Measurements from ENCODE around the gene MAGI3.

DNA sequence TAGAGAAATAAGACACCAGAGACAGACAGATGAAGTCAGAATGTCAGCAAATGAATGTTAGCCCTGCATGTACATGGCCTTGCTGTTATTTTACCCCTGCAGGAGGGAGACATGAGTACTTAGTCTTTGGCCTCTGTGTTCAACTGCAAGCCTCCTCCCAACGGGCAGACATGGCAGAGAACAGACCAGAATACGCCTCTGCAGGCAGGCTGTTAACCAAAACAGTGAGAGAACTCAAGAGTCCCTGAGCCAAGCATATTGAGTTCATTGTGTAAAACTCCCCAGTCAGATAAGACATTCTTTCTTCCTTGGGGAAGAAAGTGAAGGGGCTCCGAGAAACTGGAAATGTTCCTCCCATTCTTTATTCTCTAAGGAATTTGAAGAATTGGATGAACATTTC, 218.1 kb downstream of the MAGI3 start:
- TF ChIP-seq, protein P1, sequence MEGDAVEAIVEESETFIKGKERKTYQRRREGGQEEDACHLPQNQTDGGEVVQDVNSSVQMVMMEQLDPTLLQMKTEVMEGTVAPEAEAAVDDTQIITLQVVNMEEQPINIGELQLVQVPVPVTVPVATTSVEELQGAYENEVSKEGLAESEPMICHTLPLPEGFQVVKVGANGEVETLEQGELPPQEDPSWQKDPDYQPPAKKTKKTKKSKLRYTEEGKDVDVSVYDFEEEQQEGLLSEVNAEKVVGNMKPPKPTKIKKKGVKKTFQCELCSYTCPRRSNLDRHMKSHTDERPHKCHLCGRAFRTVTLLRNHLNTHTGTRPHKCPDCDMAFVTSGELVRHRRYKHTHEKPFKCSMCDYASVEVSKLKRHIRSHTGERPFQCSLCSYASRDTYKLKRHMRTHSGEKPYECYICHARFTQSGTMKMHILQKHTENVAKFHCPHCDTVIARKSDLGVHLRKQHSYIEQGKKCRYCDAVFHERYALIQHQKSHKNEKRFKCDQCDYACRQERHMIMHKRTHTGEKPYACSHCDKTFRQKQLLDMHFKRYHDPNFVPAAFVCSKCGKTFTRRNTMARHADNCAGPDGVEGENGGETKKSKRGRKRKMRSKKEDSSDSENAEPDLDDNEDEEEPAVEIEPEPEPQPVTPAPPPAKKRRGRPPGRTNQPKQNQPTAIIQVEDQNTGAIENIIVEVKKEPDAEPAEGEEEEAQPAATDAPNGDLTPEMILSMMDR (conservative IDR thresholded peaks at IDR 0.05; ENCODE audit: low read length) = no peak
- no peak for TF ChIP-seq EZH2phosphoT487 (IDR thresholded peaks at IDR 0.05; ENCODE audit: borderline replicate concordance, low read depth, low read length)

Data from OCI-LY7 (cell line).